A673 (cell line): ENCODE data around the gene DIDO1. TPM values are rescaled to one million over a fixed set of nuclear protein-coding genes. Genes with fewer than 3 reads are reported as not detected.

Source experiments
- BruUV-seq: library from RNA; stranded (reverse); fragments of 400-500 nt; replicated peaks from 2 replicates; lab custom pipeline; 2021; lab: Mats Ljungman, UMichigan
- CTCF ChIA-PET: fragments of 300-600 bp; sonication (Branson Sonifier 250); formaldehyde crosslinking; loops from one replicate; lab custom pipeline; 2022; ENCODE audit warnings: antibody characterized with exemption; lab: Charles Lee
- POLR2A ChIA-PET: fragments of 300-600 bp; sonication (Branson Sonifier 250); formaldehyde crosslinking; loops from one replicate; lab custom pipeline; 2022; ENCODE audit warnings: antibody characterized with exemption; ENCODE audit not compliant: low non-redundant PET; lab: Charles Lee
- DNase-seq: peaks from one replicate; pipeline ENCODE4 v3.0.0-alpha.2; 2015; ENCODE audit warnings: low spot score
- H3K27ac ChIP-seq: fragments of 200-600 bp; sonication (generic); 2 replicates; pipeline ENCODE4 v1.5.1; 2016; ENCODE audit warnings: mixed run types, low read depth, mild to moderate bottlenecking, mixed read lengths, antibody characterized with exemption, low read length; ENCODE audit not compliant: poor library complexity, severe bottlenecking
- H3K27me3 ChIP-seq: fragments of 200-600 bp; sonication (generic); replicated peaks from 2 replicates; pipeline ENCODE4 v1.6.1; 2017; ENCODE audit warnings: mixed run types, low read depth, mild to moderate bottlenecking, mixed read lengths, antibody characterized with exemption, low read length; ENCODE audit not compliant: insufficient read depth, poor library complexity
- H3K36me3 ChIP-seq: fragments of 200-600 bp; sonication (generic); 2 replicates; pipeline ENCODE4 v1.6.1; 2016; ENCODE audit warnings: mixed run types, mild to moderate bottlenecking, mixed read lengths, antibody characterized with exemption, low read length; ENCODE audit not compliant: insufficient read depth, poor library complexity, severe bottlenecking
- H3K4me1 ChIP-seq: fragments of 200-600 bp; sonication (generic); 2 replicates; pipeline ENCODE4 v1.6.1; 2017; ENCODE audit warnings: mixed run types, mild to moderate bottlenecking, mixed read lengths, antibody characterized with exemption, low read length; ENCODE audit not compliant: insufficient read depth, poor library complexity, severe bottlenecking
- H3K4me3 ChIP-seq: fragments of 200-600 bp; sonication (generic); 2 replicates; pipeline ENCODE4 v1.5.1; 2016; ENCODE audit warnings: low read depth, mixed run types, mild to moderate bottlenecking, mixed read lengths, low read length; ENCODE audit not compliant: poor library complexity, severe bottlenecking
- H3K9me3 ChIP-seq: fragments of 200-600 bp; sonication (generic); 2 replicates; pipeline ENCODE4 v1.6.1; 2016; ENCODE audit warnings: mixed run types, low read depth, mild to moderate bottlenecking, mixed read lengths, antibody characterized with exemption, low read length; ENCODE audit not compliant: poor library complexity, severe bottlenecking
- EZH2 ChIP-seq: fragments of 200-600 bp; sonication (generic); IDR thresholded peaks from 2 replicates; pipeline ENCODE4 v1.6.1; 2017; ENCODE audit warnings: borderline replicate concordance, low read depth, mild to moderate bottlenecking, mixed read lengths, antibody characterized with exemption, low read length; ENCODE audit not compliant: poor library complexity, severe bottlenecking
- intact Hi-C: fragments of 100-400 bp; cut with micrococcal nuclease; formaldehyde crosslinking; loops from one replicate; pipeline ENCODE4 v1.10.0; 2022; ENCODE audit not compliant: unreplicated experiment
- total RNA-seq: library from RNA; stranded (reverse); gene quantifications from 2 replicates; pipeline ENCODE4 v1.2.3, GENCODE V29; 2021
- TF ChIP-seq, protein P1 (sequence below): fragments of 300-800, 200-600 bp; sonication (generic); conservative IDR thresholded peaks from 2 replicates; pipeline ENCODE4 v1.5.1; 2017; ENCODE audit warnings: low read depth, mild to moderate bottlenecking, antibody characterized with exemption, low read length, moderate library complexity, mixed read lengths

Gene DIDO1
- total RNA-seq, 1 experiment from 2014 or later, result 64.4 TPM

DNA sequence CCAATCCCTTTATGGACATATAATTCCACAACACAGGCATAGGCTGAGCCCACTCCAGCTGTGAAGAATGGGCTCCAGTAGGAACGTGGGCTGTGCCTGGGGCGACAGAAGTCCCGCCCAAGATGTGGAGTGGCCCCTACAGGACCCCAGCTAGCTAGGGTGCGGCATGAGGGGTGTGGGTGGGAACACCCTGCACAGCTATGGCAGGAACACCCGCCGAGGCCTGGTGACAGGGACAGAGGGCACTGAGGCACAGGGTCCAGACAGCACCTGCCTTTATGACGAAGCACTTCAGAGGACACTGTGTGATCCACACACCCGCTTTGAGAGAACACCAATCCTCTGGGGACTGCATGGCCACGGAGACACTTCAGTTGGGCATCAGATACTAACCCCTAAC, 36.4 kb downstream of the DIDO1 start:
- POLR2A ChIA-PET, result no interaction called here
- no peak for TF ChIP-seq EZH2
- TF ChIP-seq, protein P1, sequence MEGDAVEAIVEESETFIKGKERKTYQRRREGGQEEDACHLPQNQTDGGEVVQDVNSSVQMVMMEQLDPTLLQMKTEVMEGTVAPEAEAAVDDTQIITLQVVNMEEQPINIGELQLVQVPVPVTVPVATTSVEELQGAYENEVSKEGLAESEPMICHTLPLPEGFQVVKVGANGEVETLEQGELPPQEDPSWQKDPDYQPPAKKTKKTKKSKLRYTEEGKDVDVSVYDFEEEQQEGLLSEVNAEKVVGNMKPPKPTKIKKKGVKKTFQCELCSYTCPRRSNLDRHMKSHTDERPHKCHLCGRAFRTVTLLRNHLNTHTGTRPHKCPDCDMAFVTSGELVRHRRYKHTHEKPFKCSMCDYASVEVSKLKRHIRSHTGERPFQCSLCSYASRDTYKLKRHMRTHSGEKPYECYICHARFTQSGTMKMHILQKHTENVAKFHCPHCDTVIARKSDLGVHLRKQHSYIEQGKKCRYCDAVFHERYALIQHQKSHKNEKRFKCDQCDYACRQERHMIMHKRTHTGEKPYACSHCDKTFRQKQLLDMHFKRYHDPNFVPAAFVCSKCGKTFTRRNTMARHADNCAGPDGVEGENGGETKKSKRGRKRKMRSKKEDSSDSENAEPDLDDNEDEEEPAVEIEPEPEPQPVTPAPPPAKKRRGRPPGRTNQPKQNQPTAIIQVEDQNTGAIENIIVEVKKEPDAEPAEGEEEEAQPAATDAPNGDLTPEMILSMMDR, result no peak
- CTCF ChIA-PET, result interaction anchor here (1.3 kb wide), 1 partner anchor 14 kb away, joined by 3 read pairs; no protein-coding TSS in a partner anchor
- Histone ChIP-seq H3K4me1 (peaks cover 26% of the 10 kb centered on the region), H3K27me3 (no peaks in the 10 kb centered on the region), H3K27ac (no peak overlapping the region), H3K36me3 (peaks cover 79% of the 10 kb centered on the region), H3K9me3 (no peaks in the 10 kb centered on the region), H3K4me3 (no peak overlapping the region)
- intact Hi-C loops, result no loop called here
- BruUV-seq, result no TSS peak
- no peak for DNase-seq

DNA sequence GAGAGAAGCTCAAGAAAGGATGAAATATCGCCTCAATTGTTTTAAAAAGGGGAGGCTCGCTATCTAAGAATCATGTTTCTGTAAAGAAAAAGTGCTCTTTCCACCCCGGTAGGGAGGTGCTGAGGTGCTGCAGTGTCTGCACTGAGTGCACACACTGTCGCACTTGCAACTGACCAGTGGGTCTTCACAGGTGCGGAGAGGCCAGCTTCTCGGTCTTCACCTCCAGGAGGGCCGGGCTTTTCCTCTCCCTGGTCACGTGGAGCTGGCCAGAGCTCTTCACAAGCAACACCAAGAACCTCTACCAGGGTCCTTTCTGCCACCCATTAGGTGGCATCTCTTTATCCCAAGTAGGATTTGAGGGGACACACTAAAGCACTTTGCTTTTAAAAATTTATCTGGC, 36.9 kb downstream of the DIDO1 start:
- POLR2A ChIA-PET, result no interaction called here
- CTCF ChIA-PET, result interaction anchor here (1.3 kb wide), 1 partner anchor 14 kb away, joined by 3 read pairs; no protein-coding TSS in a partner anchor
- no peak for DNase-seq
- intact Hi-C loops, result no loop called here
- Histone ChIP-seq H3K27ac (no peak overlapping the region), H3K27me3 (no peaks in the 10 kb centered on the region), H3K36me3 (peaks cover 75% of the 10 kb centered on the region), H3K9me3 (no peaks in the 10 kb centered on the region), H3K4me3 (no peak overlapping the region), H3K4me1 (peaks cover 31% of the 10 kb centered on the region)
- BruUV-seq, result no TSS peak
- TF ChIP-seq EZH2, result no peak
- TF ChIP-seq, protein P1, result no peak

DNA sequence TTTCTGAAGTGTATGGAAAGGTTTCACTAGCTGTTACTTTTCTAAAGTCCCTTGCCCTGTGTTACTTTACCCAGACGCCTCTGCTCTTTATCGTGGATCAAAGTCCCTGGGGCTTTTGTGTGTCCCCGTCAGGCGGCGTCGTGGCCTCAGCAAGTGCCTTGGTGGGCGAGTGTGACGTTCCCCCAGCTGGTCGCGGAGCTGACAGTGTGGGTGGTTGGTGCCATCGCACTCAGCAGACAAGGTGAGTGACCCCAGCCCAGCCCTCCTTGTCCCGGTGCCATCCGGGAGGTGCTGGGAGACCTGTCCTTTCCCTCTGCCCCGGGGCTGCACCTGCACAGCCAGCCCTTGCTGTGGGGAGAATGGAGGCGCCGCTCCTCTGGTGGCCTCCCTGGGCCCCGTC, 37.4 kb downstream of the DIDO1 start:
- Histone ChIP-seq H3K4me3 (no peak overlapping the region), H3K9me3 (no peaks in the 10 kb centered on the region), H3K4me1 (peaks cover 31% of the 10 kb centered on the region), H3K36me3 (peaks cover 70% of the 10 kb centered on the region), H3K27ac (no peak overlapping the region), H3K27me3 (no peaks in the 10 kb centered on the region)
- BruUV-seq, result no TSS peak
- TF ChIP-seq, protein P1, result no peak
- TF ChIP-seq EZH2, result no peak
- no peak for DNase-seq
- intact Hi-C loops, result no loop called here
- POLR2A ChIA-PET, result no interaction called here
- CTCF ChIA-PET, result interaction anchor here (1.3 kb wide), 1 partner anchor 13 kb away, joined by 3 read pairs; no protein-coding TSS in a partner anchor
